Astrocyte (in vitro differentiated cells and primary cell): ENCODE measurements around the gene EMID1.

ENCODE experiments used
- EZH2 ChIP-seq: IDR thresholded peaks from 2 replicates; pipeline ENCODE4 v1.6.1; 2012; ENCODE audit warnings: mild to moderate bottlenecking, low read length, inconsistent platforms; ENCODE audit not compliant: insufficient read depth
- TF ChIP-seq, protein P1 (sequence below): IDR thresholded peaks from 2 replicates; pipeline ENCODE4 v1.5.1; 2011; ENCODE audit warnings: low read depth, mild to moderate bottlenecking, inconsistent platforms, low read length, moderate library complexity; ENCODE audit not compliant: insufficient read depth

DNA sequence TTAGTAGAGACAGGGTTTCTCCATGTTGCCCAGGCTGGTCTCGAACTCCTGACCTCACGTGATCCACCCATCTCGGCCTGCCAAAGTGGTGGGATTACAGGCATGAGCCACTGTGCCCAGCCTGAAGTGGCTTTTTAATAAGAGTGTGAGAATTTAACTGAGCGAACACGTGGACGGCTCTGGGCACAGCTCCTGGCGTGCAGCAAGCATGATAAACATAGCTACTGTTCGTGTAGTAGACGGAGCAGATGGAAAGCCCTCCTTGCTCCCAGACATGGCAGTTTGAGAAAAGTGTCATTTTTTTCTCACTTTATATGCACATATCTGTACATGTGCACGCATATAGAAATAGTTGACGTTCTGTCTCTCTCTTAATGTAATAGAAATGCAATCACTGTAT lies 7.0 kb downstream of the EMID1 start:
- TF ChIP-seq, protein P1, sequence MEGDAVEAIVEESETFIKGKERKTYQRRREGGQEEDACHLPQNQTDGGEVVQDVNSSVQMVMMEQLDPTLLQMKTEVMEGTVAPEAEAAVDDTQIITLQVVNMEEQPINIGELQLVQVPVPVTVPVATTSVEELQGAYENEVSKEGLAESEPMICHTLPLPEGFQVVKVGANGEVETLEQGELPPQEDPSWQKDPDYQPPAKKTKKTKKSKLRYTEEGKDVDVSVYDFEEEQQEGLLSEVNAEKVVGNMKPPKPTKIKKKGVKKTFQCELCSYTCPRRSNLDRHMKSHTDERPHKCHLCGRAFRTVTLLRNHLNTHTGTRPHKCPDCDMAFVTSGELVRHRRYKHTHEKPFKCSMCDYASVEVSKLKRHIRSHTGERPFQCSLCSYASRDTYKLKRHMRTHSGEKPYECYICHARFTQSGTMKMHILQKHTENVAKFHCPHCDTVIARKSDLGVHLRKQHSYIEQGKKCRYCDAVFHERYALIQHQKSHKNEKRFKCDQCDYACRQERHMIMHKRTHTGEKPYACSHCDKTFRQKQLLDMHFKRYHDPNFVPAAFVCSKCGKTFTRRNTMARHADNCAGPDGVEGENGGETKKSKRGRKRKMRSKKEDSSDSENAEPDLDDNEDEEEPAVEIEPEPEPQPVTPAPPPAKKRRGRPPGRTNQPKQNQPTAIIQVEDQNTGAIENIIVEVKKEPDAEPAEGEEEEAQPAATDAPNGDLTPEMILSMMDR = no peak
- no peak for TF ChIP-seq EZH2
